ENCODE measurements around the gene SEBOX.

- TF ChIP-seq CTCF (IDR thresholded peaks at IDR 0.05; ENCODE audit: control extremely low read depth in 1 of 3, insufficient read depth in 1 of 3, low read depth in 1 of 3, low read length in 3 of 3), result no peak
- TF ChIP-seq RFX5 (IDR thresholded peaks at IDR 0.05; ENCODE audit: borderline replicate concordance, low read depth, low read length), result no peak
- TF ChIP-seq POU5F1 (IDR thresholded peaks at IDR 0.05; ENCODE audit: low read depth, low read length), result no peak
- no peak for TF ChIP-seq POLR2AphosphoS5 (IDR thresholded peaks at IDR 0.05; ENCODE audit: low read depth, low read length)
- no peak for TF ChIP-seq SIX5 (IDR thresholded peaks at IDR 0.05; ENCODE audit: low read depth, low read length)
- TF ChIP-seq EZH2 (IDR thresholded peaks at IDR 0.05; ENCODE audit: low read depth, low read length, severe bottlenecking), result no peak
- TF ChIP-seq ZNF274 (IDR thresholded peaks at IDR 0.05; ENCODE audit: borderline replicate concordance, extremely low read depth, low read length), result no peak
- TF ChIP-seq POLR2A (IDR thresholded peaks at IDR 0.05; ENCODE audit: control extremely low read depth in 1 of 2, low read depth in 2 of 2, low read length in 2 of 2), result no peak
- no peak for TF ChIP-seq JUN (IDR thresholded peaks at IDR 0.05; ENCODE audit: low read depth, low read length)
- no peak for TF ChIP-seq TAF7 (optimal IDR thresholded peaks at IDR 0.05; ENCODE audit: borderline replicate concordance, low read depth, low read length)
- no peak for TF ChIP-seq CHD2 (IDR thresholded peaks at IDR 0.05; ENCODE audit: low read length)
Observed at GRCh38 chr17:28364665-28365363, at the start of gene SEBOX.
